Stimulated activated memory B cell treated with anti-CD40 and anti-IgM and Interleukin-4, amounts not matched to agents 10 μg/mL and 1 μg/mL and 100 μg/mL, for 72 hours (primary cell): ENCODE measurements around the gene PPAN.
A peak's percentile ranks its signal among the peaks of the same experiment; 100 is the strongest.

ENCODE experiments used
- ATAC-seq: fragments of 150-1000 bp; cut with Tn5 transposase; 2 replicates; pipeline ENCODE4 v1.10.0; 2021
- H3K27ac Mint-ChIP-seq: one replicate; pipeline ENCODE4 v1.8.0; 2022; ENCODE audit warnings: mild to moderate bottlenecking, mixed read lengths
- H3K27me3 Mint-ChIP-seq: one replicate; pipeline ENCODE4 v1.8.0; 2022; ENCODE audit warnings: mixed read lengths
- H3K36me3 Mint-ChIP-seq: one replicate; pipeline ENCODE4 v1.8.0; 2022; ENCODE audit warnings: mixed read lengths
- H3K4me1 Mint-ChIP-seq: one replicate; pipeline ENCODE4 v1.8.0; 2022; ENCODE audit warnings: mixed read lengths
- H3K4me3 Mint-ChIP-seq: one replicate; pipeline ENCODE4 v1.8.0; 2022; ENCODE audit warnings: mild to moderate bottlenecking, moderate library complexity, mixed read lengths
- H3K9me3 Mint-ChIP-seq: one replicate; pipeline ENCODE4 v1.8.0; 2022; ENCODE audit warnings: mixed read lengths

The PPAN gene

DNA sequence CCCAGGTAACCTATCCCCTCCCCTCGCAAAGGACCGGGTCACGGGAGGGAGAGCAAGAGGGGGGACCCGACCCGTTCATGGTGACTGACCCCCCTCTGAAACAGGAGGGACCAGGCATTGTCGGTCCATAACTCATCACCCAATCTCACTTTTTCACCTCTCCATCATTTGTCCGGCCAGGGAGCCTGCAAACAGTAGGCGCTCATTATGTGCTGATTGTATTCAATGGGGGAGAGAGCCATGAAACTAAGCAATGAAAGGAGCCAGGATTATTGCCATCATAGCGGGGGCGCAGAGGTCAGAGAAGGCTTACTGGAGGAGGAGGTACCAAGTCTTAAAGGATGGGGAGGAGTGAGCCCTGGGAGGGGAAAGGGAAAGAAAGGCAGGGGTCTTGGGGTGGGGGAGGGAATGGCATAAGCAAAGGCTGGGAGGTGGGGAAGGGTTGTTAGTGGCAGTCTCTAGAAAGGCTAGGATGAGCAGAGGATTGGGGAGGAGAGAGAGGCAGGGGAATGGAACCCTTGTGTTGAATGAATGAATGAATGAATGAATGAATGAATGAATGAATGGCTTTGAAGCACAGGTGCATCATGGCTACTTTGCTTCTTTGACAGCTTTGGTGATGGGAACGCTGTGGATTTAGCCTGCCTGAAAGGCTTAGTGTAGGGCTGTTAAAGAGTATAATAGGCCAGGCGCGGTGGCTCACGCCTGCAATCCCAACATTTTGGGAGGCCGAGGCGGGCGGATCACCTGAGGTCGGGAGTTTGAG lies 18.7 kb upstream of the PPAN start:
- Mint-ChIP-seq H3K4me1 (peaks cover 35% of the 10 kb centered on the region), H3K4me3 (peak overlapping the region; percentile 91), H3K36me3 (peaks cover 38% of the 10 kb centered on the region), H3K27ac (peak overlapping the region; percentile 86), H3K9me3 (no peaks in the 10 kb centered on the region), H3K27me3 (no peaks in the 10 kb centered on the region)
- ATAC-seq, result no peak

DNA sequence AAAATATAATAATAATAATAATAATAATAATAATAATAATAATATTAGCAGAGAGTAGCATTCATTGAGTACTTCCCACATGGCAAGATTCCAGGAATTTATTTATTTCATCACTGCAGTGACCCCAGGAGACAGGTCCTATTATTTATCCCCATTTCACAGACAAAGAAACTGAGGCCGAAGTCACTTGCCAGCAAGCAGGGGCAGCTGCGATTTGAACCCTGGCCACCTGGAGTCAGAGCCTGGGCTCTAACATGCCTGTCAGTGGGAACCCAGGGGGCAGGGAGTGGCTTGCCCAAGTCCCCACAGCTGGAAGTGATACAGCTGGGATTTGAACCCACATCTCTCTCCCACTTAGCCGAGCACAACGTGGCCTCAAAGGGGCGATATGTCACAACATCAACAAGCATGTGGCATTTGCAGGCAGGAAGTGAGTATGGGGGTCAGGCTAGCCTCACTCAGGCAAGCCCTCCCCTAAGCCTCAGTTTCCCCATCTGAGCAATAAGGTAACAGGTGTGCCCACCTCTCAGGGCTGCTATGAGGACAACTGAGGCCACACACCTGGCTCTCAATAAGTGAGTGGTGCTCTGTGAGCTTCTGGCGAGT lies 17.1 kb upstream of the PPAN start:
- H3K4me1 Mint-ChIP-seq, result peaks cover 51% of the 10 kb centered on the region
- H3K36me3 Mint-ChIP-seq, result peaks cover 53% of the 10 kb centered on the region
- no peaks in the 10 kb centered on the region for H3K9me3 Mint-ChIP-seq
- H3K27me3 Mint-ChIP-seq, result no peaks in the 10 kb centered on the region
- H3K27ac Mint-ChIP-seq, result peak overlapping the region; percentile 35
- no peak for ATAC-seq
- H3K4me3 Mint-ChIP-seq, result no peak overlapping the region

DNA sequence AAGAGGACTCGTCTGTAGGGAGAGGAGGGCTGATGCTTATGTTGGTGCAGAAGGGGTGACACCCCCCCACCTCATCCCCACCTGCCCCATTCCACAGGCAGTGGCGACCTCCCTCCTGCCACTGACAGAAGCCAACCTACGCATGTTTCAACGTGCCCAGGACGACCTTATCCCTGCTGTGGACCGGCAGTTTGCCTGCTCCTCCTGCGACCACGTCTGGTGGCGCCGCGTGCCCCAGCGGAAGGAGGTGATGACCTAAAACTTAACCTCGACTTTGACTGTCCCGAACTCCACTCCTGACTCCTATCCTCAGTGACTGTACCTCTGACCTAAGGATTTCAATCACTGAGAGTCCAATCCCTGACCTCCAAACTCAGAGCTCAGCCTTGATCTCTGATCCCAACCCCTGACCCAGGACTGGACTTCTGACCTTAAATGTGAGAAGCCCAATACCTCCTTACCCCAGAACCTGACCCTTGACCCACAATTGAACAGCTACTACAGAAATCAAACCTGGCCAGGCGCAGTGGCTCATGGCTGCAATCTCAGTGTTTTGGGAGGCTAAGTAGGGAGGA lies 16.3 kb upstream of the PPAN start:
- no peak overlapping the region for H3K4me3 Mint-ChIP-seq
- H3K9me3 Mint-ChIP-seq, result no peaks in the 10 kb centered on the region
- H3K27ac Mint-ChIP-seq, result peak overlapping the region; percentile 35
- H3K4me1 Mint-ChIP-seq, result peaks cover 52% of the 10 kb centered on the region
- no peak for ATAC-seq
- no peaks in the 10 kb centered on the region for H3K27me3 Mint-ChIP-seq
- H3K36me3 Mint-ChIP-seq, result peaks cover 61% of the 10 kb centered on the region

DNA sequence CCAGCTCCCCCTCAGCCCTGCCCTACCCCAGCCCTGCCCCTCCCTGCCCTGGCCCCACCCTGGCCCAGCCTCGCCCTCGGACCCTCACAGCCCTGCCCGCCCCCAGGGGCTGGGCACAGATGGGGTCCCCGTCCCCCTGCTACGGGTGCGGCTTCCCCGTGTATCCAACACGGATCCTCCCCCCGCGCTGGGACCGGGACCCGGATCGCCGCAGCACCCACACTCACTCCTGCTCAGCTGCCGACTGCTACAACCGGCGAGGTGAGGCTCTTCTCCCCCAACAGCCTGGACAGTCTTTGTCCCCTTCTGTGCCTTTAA lies 14.8 kb upstream of the PPAN start:
- H3K27ac Mint-ChIP-seq, result peak overlapping the region; percentile 82
- ATAC-seq, result no peak
- no peaks in the 10 kb centered on the region for H3K27me3 Mint-ChIP-seq
- peaks cover 61% of the 10 kb centered on the region for H3K36me3 Mint-ChIP-seq
- H3K4me3 Mint-ChIP-seq, result no peak overlapping the region
- no peaks in the 10 kb centered on the region for H3K9me3 Mint-ChIP-seq
- peaks cover 54% of the 10 kb centered on the region for H3K4me1 Mint-ChIP-seq

DNA sequence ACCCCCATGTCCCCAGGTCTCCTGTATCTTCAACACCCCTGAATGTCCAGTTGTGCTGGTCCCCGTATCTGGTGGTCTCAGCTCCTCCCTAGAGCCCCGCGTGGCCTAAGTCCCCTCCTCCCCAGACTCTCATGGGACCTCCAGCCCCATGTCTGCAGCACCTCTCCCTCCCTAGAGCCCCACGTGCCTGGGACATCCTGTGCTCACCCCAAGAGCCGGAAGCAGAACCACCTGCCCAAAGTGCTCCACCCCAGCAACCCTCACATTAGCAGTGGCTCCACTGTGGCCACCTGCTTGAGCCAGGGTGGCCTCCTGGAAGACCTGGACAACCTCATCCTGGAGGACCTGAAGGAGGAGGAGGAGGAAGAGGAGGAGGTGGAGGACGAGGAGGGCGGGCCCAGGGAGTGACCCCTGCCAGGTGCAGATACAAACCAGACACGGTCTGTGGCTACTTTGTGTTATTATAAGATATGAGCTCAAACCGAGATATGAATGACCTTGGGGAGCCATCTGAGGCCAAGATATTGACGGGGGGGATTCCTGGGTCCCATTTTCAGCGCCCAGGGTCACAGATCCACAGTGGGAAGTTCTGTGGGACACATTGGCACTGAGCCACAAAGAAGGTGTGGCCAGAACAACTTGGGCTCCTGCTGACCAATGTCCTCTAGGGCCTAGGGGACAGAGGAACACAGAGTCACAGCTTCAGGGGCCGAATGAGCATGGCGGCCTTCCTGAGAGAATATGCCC lies 14.1 kb upstream of the PPAN start:
- Mint-ChIP-seq H3K9me3 (no peaks in the 10 kb centered on the region), H3K4me1 (peaks cover 51% of the 10 kb centered on the region), H3K27ac (peak overlapping the region; percentile 82), H3K4me3 (peak overlapping the region; percentile 18), H3K36me3 (peaks cover 57% of the 10 kb centered on the region), H3K27me3 (no peaks in the 10 kb centered on the region)
- peak; percentile 53 for ATAC-seq

DNA sequence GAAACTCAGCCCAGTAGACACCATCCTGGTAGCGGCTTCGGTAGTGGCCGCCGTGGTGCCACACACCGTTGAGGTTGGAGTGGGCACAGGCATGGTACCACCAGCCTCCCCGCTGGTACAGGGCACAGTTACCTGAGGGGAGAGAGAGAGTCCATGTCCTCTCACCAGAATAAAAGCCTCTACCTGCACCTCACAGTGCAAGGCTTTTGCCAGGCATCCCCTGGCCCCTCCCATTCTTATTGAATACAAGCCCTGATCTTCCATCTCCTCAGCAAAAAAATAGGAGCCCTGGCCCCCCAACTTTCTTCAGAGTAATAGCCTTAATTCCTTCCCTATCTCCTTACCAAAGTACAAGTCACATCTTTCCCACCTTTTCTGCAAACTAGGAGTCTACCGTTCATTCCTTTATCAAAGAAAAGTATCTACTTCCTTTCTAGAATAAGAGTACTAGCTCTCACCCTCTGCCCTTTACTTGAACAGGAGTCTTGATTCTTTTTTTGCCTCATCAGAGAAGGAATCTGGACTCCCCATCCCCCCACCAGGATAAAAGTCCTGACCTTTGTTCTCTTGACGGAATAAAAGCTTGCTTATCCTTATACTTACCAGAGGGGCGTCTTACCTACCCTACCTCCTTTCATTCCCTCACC lies 13.4 kb upstream of the PPAN start:
- no peaks in the 10 kb centered on the region for H3K27me3 Mint-ChIP-seq
- peak overlapping the region; percentile 2 for H3K4me3 Mint-ChIP-seq
- H3K9me3 Mint-ChIP-seq, result no peaks in the 10 kb centered on the region
- H3K36me3 Mint-ChIP-seq, result peaks cover 50% of the 10 kb centered on the region
- no peak for ATAC-seq
- peak overlapping the region; percentile 36 for H3K27ac Mint-ChIP-seq
- peaks cover 44% of the 10 kb centered on the region for H3K4me1 Mint-ChIP-seq

DNA sequence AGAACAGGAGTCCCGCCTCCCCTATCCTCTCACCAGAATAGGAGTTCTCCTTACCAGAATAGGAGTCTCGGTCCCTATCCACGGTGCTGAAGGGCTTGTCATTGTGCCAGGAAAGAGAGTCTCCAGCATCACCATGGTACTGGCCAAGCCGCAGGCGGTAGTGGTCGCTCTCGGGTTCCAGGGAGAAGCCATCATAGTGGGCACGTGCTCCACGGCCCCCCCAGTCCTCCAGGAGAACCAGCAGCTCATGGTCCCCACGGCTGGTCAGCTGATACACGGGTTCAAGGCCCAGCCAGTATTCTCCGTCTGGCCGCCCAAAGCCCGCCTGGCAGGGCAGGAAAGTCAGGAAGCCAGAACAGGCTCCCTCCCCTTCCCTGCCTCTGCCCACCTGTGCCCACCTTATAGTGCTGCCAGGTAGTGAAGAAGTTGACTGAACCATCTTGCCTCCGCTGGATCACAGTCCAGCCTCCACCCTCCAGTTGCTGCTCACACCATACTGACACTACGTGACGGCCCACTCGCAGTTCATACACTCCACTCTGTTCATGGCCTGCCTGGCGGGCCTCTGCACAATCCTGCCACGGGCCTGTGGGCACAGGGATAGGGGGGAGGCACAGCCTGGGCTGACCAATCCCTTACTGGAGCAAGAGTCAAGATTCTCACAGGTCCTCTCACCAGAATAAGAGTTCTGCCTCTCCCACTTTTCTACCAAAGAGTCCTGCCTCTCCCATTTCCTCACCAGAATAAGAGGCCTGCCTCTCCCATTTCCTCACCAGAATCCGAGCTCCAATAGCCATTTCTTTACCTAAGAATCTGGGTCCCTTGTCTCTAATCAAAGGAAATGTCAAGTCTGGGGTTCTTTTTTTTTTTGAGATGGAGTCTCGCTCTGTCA lies 12.6 kb upstream of the PPAN start:
- H3K27ac Mint-ChIP-seq, result peak overlapping the region; percentile 40
- no peaks in the 10 kb centered on the region for H3K9me3 Mint-ChIP-seq
- ATAC-seq, result no peak
- no peaks in the 10 kb centered on the region for H3K27me3 Mint-ChIP-seq
- H3K36me3 Mint-ChIP-seq, result peaks cover 48% of the 10 kb centered on the region
- H3K4me3 Mint-ChIP-seq, result no peak overlapping the region
- H3K4me1 Mint-ChIP-seq, result peaks cover 43% of the 10 kb centered on the region

DNA sequence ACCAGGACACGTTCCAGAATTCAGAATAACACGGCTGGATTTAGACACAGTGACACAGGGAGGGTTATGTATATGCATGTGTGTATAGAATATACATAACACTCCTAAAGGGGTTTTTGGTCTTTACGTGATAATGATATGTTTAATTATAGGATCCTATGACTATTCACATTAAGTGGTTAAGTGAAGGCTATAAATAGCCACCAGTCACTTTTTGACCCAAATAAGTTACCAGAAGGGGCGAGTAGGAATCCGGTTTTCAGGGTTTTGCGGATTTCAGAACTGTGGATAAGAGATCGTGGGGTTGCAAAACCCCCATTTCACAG lies 10.6 kb upstream of the PPAN start:
- H3K4me3 Mint-ChIP-seq, result peak overlapping the region; percentile 30
- H3K27me3 Mint-ChIP-seq, result no peaks in the 10 kb centered on the region
- no peaks in the 10 kb centered on the region for H3K9me3 Mint-ChIP-seq
- peaks cover 38% of the 10 kb centered on the region for H3K36me3 Mint-ChIP-seq
- peak overlapping the region; percentile 62 for H3K27ac Mint-ChIP-seq
- no peak for ATAC-seq
- H3K4me1 Mint-ChIP-seq, result peaks cover 52% of the 10 kb centered on the region

DNA sequence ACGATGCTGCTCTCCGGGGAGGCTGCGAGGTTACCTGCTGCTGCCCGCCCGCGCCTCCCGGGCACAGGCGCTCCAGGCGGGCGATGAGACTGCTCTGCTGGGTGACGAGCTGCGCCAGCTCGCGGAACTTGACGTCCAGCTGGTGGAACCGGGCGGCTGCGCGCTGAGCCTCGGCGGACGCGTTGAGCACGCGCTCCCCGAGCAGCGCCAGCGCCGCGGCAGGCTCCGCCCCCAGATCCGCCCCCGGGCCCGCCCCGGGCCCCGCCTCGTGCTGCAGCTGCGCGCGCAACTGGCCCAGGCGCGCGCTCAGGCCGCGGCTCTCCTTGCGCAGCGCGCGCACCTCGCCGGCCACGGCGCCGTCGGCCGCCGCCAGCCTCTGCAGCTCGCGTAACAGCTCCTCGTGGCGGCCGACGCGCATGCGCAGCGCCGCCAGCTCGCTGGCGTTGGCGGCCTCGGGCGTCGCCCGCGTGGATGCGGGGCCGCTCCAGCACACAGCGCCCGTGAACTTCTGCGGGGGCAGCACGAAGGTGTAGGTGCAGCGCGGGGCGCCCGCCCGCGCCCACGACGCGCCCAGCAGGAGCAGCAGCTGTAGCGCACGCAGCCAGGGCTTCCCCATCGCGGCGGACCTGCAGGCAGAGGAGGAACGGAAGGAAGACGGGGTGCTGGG lies 10.1 kb upstream of the PPAN start:
- Mint-ChIP-seq H3K36me3 (peaks cover 40% of the 10 kb centered on the region), H3K27me3 (no peaks in the 10 kb centered on the region), H3K4me1 (peaks cover 57% of the 10 kb centered on the region), H3K9me3 (no peaks in the 10 kb centered on the region), H3K27ac (peak overlapping the region; percentile 62), H3K4me3 (peak overlapping the region; percentile 64)
- ATAC-seq, result peak; percentile 95

DNA sequence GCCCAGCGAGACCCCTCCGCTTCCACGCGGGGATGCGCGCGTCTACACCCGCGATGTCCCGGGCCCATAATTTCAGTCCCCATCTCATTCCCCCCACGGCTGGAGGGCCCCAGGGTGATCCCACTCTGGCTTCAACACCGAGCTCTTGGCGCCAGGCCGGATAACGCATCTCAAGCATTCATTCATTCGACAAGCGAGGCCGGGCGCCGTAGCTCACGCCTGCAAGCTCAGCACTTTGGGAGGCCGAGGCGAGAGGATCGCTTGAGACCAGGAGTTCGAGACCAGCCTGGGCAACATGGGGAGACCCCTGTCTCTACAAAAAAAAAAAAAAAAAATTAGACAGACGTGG lies 9.6 kb upstream of the PPAN start:
- no peak for ATAC-seq
- Mint-ChIP-seq H3K27me3 (no peaks in the 10 kb centered on the region), H3K9me3 (no peaks in the 10 kb centered on the region), H3K4me3 (peak overlapping the region; percentile 64), H3K27ac (peak overlapping the region; percentile 62), H3K36me3 (peaks cover 36% of the 10 kb centered on the region), H3K4me1 (peaks cover 56% of the 10 kb centered on the region)

DNA sequence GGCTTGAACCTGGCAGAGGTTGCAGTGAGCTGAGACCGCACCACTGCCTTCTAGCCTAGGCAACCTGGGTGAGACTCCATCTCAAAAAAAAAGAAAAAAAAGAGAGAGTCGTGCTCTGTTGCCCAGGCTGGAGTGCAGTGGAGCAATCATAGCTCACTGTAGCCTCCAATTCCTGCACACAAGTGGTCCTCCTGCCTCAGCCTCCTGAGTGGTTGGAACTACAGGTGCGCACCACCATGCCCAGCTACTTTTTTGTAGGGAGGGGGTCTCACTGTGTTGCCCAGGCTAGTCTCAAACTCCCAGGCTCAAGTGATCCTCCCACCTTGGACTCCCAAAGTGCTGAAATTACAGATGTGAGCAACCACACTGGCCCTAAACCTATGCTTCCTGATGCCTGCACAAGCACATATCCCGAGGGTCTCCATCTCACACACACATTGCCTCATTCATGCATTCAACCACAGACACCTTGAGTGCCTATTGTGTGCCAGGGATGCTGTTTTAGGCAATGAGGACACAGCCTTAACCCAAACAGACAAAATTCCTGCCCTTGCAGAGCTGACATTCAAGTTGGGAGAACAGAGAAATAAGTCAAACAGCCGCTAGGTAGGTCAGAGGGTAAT lies 5.9 kb upstream of the PPAN start:
- H3K36me3 Mint-ChIP-seq, result peaks cover 5% of the 10 kb centered on the region

DNA sequence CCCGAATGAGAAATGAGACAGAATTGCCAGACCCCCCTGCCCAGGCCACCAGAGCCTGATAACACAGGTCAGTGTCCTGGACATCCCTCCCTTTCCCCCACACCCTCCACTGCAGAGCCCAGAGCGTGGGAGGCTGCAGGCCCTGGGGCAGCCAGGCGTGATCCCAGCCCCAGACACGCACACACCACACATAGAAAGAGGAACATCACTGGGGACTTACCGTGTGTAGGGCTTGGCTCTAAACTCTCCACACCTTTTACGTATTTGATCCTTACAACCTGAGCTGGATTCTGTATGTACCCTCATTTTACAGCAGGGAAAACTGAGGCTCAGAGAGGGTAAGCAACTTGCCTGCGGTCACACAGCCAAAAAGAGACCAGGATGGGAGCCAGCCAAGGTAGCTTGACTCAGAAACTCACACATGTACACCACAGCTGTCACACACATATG lies 3.4 kb upstream of the PPAN start:
- Mint-ChIP-seq H3K4me3 (peak overlapping the region; percentile 81), H3K36me3 (peaks cover 18% of the 10 kb centered on the region), H3K9me3 (no peaks in the 10 kb centered on the region), H3K27ac (peak overlapping the region; percentile 99), H3K27me3 (no peaks in the 10 kb centered on the region), H3K4me1 (peaks cover 78% of the 10 kb centered on the region)
- ATAC-seq, result peak; percentile 80

More for the DNA sequence above, 5.9 kb upstream of the PPAN start:
- no peak for ATAC-seq
- no peaks in the 10 kb centered on the region for H3K9me3 Mint-ChIP-seq
- no peaks in the 10 kb centered on the region for H3K27me3 Mint-ChIP-seq
- H3K4me1 Mint-ChIP-seq, result peaks cover 64% of the 10 kb centered on the region
- H3K27ac Mint-ChIP-seq, result peak overlapping the region; percentile 99
- peak overlapping the region; percentile 52 for H3K4me3 Mint-ChIP-seq

DNA sequence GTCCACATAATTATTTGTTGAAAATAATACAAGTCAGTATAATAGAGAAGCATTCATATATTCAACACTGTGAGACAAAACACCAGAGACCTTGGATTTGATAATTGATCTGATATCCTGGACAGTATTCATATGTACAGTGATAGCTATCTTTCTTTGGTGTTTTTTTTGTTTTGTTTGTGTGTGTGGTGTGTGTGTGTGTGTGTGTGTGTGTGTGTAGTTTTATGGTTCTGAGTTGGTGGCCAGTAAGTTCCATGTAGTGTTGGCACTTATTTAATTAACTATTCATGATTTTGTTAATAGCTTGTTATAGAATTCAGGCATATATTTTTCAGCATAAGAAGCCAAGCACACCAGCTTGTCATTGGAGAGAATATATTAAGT lies 2.0 kb upstream of the PPAN start:
- Mint-ChIP-seq H3K36me3 (peaks cover 26% of the 10 kb centered on the region), H3K4me3 (peak overlapping the region; percentile 19)

More for the DNA sequence above, 2.0 kb upstream of the PPAN start:
- peak overlapping the region; percentile 99 for H3K27ac Mint-ChIP-seq
- peaks cover 79% of the 10 kb centered on the region for H3K4me1 Mint-ChIP-seq
- H3K9me3 Mint-ChIP-seq, result no peaks in the 10 kb centered on the region
- no peak for ATAC-seq
- no peaks in the 10 kb centered on the region for H3K27me3 Mint-ChIP-seq
